SK-N-SH treated with all-trans-retinoic acid at 6 μM for 48 hours (cell line): ENCODE results near the gene ABCB8.
A peak's percentile ranks its signal among the peaks of the same experiment; 100 is the strongest.

Source experiments
- ATAC-seq: fragments of 200-7000 bp; cut with Tn5 transposase; 3 replicates; pipeline ENCODE4 v1.9.1; 2020; ENCODE audit warnings: mild to moderate bottlenecking, moderate library complexity
- ARNTL ChIP-seq: fragments of 450-650 bp; formaldehyde crosslinking; IDR thresholded peaks from 2 replicates; pipeline ENCODE4 v1.5.0; 2020; ENCODE audit warnings: low read depth, mild to moderate bottlenecking, moderate library complexity, borderline replicate concordance
- BACH2 ChIP-seq: fragments of 250-450 bp; sonication (Bioruptor Pico); IDR thresholded peaks from 2 replicates; pipeline ENCODE4 v1.9.0; 2021; ENCODE audit warnings: mild to moderate bottlenecking, borderline replicate concordance
- CSDC2 ChIP-seq: fragments of 250-450 bp; sonication (Bioruptor Pico); IDR thresholded peaks from 2 replicates; pipeline ENCODE4 v1.5.0; 2020; ENCODE audit warnings: mild to moderate bottlenecking, moderate library complexity
- GLIS3 ChIP-seq: fragments of 250-450 bp; sonication (Bioruptor Pico); IDR thresholded peaks from 2 replicates; pipeline ENCODE4 v1.5.0; 2020; ENCODE audit warnings: mild to moderate bottlenecking, moderate library complexity
- ISL1 ChIP-seq: fragments of 250-450 bp; sonication (Bioruptor Pico); IDR thresholded peaks from 2 replicates; pipeline ENCODE4 v2.1.2; 2022; ENCODE audit warnings: mild to moderate bottlenecking, moderate library complexity
- PPARA ChIP-seq: fragments of 250-450 bp; sonication (Bioruptor Pico); IDR thresholded peaks from 2 replicates; pipeline ENCODE4 v1.5.0; 2020; ENCODE audit warnings: mild to moderate bottlenecking, borderline replicate concordance
- RARB ChIP-seq: fragments of 250-450 bp; sonication (Bioruptor Pico); IDR thresholded peaks from 2 replicates; pipeline ENCODE4 v1.8.0; 2021; ENCODE audit warnings: mild to moderate bottlenecking, moderate library complexity
- SNAI2 ChIP-seq: fragments of 250-450 bp; sonication (Bioruptor Pico); IDR thresholded peaks from 2 replicates; pipeline ENCODE4 v1.5.0; 2020; ENCODE audit warnings: mild to moderate bottlenecking, moderate library complexity
- TCF4 ChIP-seq: fragments of 250-450 bp; sonication (Bioruptor Pico); IDR thresholded peaks from 2 replicates; pipeline ENCODE4 v1.8.0; 2021; ENCODE audit warnings: mild to moderate bottlenecking, moderate library complexity, borderline replicate concordance
- TOX ChIP-seq: fragments of 250-450 bp; sonication (Bioruptor Pico); IDR thresholded peaks from 2 replicates; pipeline ENCODE4 v1.8.0; 2021; ENCODE audit warnings: mild to moderate bottlenecking, moderate library complexity, borderline replicate concordance
- ZC3H10 ChIP-seq: fragments of 250-450 bp; sonication (Bioruptor Pico); IDR thresholded peaks from 2 replicates; pipeline ENCODE4 v1.5.1; 2021; ENCODE audit warnings: mild to moderate bottlenecking, moderate library complexity
- ZFP3 ChIP-seq: fragments of 250-450 bp; sonication (Bioruptor Pico); IDR thresholded peaks from 2 replicates; pipeline ENCODE4 v1.5.0; 2020; ENCODE audit warnings: mild to moderate bottlenecking, moderate library complexity
- ZFP30 ChIP-seq: fragments of 450-650 bp; formaldehyde crosslinking; IDR thresholded peaks from 2 replicates; pipeline ENCODE4 v1.5.0; 2022; ENCODE audit warnings: mild to moderate bottlenecking, moderate library complexity
- ZNF565 ChIP-seq: fragments of 450-650 bp; formaldehyde crosslinking; conservative IDR thresholded peaks from 2 replicates; pipeline ENCODE4 v1.5.0; 2020; ENCODE audit warnings: low read depth, mild to moderate bottlenecking, moderate library complexity
- ZNF70 ChIP-seq: fragments of 450-650 bp; formaldehyde crosslinking; IDR thresholded peaks from 2 replicates; pipeline ENCODE4 v1.5.0; 2020; ENCODE audit warnings: mild to moderate bottlenecking, moderate library complexity
- ZNF8 ChIP-seq: fragments of 450-650 bp; formaldehyde crosslinking; IDR thresholded peaks from 2 replicates; pipeline ENCODE4 v1.5.0; 2020; ENCODE audit warnings: mild to moderate bottlenecking, moderate library complexity
- TF ChIP-seq, protein P1 (sequence below): fragments of 250-450 bp; sonication (Bioruptor Pico); IDR thresholded peaks from 2 replicates; pipeline ENCODE4 v1.5.1; 2020; ENCODE audit warnings: low read depth, mild to moderate bottlenecking, moderate library complexity
- TF ChIP-seq, protein P2 (sequence below): fragments of 250-450 bp; sonication (Bioruptor Pico); IDR thresholded peaks from 2 replicates; pipeline ENCODE4 v1.5.0; 2020; ENCODE audit warnings: mild to moderate bottlenecking, moderate library complexity
- TF ChIP-seq, protein P3 (sequence below): fragments of 250-450 bp; sonication (Bioruptor Pico); IDR thresholded peaks from 2 replicates; pipeline ENCODE4 v1.8.0; 2021; ENCODE audit warnings: low read depth, mild to moderate bottlenecking, moderate library complexity, borderline replicate concordance
- TF ChIP-seq, protein P4 (sequence below): fragments of 250-450 bp; sonication (Bioruptor Pico); IDR thresholded peaks from 2 replicates; pipeline ENCODE4 v1.5.1; 2021; ENCODE audit warnings: mild to moderate bottlenecking, moderate library complexity

Gene ABCB8

DNA sequence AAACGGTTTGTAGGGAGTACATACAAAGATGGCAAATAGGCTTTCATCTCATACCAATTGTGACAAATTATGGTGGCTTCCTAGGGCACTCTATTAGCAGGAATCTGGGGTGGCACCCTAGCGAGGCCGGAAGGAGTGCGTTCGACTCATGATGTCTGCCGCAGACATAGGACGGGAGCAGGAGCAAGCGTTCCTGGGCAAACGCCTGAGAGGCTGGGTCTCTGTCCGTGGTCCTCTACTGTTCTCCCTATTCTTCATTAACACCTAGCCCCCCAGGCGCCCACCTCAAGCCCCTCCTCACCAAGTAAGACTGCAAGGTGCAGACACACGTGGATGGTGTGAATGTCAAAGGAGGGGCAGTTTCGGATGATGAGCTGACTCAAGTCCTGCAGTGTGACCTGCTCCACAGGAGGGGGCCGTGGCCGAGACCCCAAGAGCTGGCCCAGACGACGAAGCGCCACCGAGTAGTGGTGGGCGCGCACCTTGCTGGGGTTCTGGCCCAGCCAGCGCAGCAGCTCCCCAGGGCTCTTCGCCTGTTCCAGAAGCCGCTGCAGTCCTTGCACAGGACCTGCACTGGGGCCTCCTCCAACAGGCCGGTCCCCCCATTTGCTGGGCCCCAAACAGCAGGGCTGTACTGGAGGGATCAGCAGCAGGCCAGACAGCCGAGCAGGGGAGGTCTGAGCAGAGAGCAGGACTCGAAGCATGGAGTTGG, 51.1 kb downstream of the ABCB8 start:
- TF ChIP-seq TCF4 (CRISPR knock-in tag), result no peak
- TF ChIP-seq ZNF70 (CRISPR knock-in tag), result no peak
- no peak for TF ChIP-seq PPARA
- TF ChIP-seq GLIS3 (CRISPR knock-in tag), result no peak
- TF ChIP-seq SNAI2 (CRISPR knock-in tag), result no peak
- no peak for TF ChIP-seq ZFP30 (CRISPR knock-in tag)
- no peak for TF ChIP-seq ZC3H10
- no peak for TF ChIP-seq ZNF565 (CRISPR knock-in tag)
- TF ChIP-seq CSDC2 (CRISPR knock-in tag), result no peak
- TF ChIP-seq, protein P1, sequence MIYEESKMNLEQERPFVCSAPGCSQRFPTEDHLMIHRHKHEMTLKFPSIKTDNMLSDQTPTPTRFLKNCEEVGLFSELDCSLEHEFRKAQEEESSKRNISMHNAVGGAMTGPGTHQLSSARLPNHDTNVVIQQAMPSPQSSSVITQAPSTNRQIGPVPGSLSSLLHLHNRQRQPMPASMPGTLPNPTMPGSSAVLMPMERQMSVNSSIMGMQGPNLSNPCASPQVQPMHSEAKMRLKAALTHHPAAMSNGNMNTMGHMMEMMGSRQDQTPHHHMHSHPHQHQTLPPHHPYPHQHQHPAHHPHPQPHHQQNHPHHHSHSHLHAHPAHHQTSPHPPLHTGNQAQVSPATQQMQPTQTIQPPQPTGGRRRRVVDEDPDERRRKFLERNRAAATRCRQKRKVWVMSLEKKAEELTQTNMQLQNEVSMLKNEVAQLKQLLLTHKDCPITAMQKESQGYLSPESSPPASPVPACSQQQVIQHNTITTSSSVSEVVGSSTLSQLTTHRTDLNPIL (CRISPR knock-in tag), result no peak
- TF ChIP-seq BACH2 (CRISPR knock-in tag), result no peak
- TF ChIP-seq, protein P2, sequence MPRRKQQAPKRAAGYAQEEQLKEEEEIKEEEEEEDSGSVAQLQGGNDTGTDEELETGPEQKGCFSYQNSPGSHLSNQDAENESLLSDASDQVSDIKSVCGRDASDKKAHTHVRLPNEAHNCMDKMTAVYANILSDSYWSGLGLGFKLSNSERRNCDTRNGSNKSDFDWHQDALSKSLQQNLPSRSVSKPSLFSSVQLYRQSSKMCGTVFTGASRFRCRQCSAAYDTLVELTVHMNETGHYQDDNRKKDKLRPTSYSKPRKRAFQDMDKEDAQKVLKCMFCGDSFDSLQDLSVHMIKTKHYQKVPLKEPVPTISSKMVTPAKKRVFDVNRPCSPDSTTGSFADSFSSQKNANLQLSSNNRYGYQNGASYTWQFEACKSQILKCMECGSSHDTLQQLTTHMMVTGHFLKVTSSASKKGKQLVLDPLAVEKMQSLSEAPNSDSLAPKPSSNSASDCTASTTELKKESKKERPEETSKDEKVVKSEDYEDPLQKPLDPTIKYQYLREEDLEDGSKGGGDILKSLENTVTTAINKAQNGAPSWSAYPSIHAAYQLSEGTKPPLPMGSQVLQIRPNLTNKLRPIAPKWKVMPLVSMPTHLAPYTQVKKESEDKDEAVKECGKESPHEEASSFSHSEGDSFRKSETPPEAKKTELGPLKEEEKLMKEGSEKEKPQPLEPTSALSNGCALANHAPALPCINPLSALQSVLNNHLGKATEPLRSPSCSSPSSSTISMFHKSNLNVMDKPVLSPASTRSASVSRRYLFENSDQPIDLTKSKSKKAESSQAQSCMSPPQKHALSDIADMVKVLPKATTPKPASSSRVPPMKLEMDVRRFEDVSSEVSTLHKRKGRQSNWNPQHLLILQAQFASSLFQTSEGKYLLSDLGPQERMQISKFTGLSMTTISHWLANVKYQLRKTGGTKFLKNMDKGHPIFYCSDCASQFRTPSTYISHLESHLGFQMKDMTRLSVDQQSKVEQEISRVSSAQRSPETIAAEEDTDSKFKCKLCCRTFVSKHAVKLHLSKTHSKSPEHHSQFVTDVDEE (CRISPR knock-in tag), result no peak
- TF ChIP-seq, protein P3, sequence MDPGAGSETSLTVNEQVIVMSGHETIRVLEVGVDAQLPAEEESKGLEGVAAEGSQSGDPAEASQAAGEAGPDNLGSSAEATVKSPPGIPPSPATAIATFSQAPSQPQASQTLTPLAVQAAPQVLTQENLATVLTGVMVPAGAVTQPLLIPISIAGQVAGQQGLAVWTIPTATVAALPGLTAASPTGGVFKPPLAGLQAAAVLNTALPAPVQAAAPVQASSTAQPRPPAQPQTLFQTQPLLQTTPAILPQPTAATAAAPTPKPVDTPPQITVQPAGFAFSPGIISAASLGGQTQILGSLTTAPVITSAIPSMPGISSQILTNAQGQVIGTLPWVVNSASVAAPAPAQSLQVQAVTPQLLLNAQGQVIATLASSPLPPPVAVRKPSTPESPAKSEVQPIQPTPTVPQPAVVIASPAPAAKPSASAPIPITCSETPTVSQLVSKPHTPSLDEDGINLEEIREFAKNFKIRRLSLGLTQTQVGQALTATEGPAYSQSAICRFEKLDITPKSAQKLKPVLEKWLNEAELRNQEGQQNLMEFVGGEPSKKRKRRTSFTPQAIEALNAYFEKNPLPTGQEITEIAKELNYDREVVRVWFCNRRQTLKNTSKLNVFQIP (CRISPR knock-in tag), result no peak
- ATAC-seq, result no peak

DNA sequence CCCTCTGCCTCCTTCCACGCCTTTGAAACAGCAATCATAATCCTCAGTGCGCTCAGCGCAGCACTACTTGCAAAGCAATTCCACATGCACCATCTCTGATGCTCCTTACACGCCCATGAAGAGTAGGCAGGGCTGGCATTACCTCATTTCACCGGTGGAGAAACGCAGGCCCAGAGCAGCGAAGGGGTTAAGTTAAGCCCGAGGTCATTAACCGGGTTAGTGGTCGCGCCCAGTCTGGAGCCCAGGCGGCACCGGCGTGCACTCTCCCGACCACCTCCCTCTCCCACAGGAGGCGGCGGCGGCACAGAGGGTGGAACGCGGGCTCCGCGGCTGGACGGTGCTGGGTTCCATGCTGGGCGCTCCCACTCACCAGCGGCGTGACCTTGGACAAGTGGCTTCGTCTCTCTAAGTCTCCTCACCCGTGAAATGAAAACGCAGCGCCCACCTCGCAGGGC, 51.8 kb downstream of the ABCB8 start:
- ATAC-seq, result peak; percentile 28
- TF ChIP-seq, protein P1 (CRISPR knock-in tag), result no peak
- no peak for TF ChIP-seq TOX (CRISPR knock-in tag)
- TF ChIP-seq ZFP3 (CRISPR knock-in tag), result no peak
- TF ChIP-seq ISL1 (CRISPR knock-in tag), result no peak
- no peak for TF ChIP-seq RARB
- TF ChIP-seq ZNF565 (CRISPR knock-in tag), result no peak
- no peak for TF ChIP-seq ARNTL
- no peak for TF ChIP-seq CSDC2 (CRISPR knock-in tag)
- no peak for TF ChIP-seq ZC3H10
- TF ChIP-seq ZNF8 (CRISPR knock-in tag), result no peak
- TF ChIP-seq, protein P4, sequence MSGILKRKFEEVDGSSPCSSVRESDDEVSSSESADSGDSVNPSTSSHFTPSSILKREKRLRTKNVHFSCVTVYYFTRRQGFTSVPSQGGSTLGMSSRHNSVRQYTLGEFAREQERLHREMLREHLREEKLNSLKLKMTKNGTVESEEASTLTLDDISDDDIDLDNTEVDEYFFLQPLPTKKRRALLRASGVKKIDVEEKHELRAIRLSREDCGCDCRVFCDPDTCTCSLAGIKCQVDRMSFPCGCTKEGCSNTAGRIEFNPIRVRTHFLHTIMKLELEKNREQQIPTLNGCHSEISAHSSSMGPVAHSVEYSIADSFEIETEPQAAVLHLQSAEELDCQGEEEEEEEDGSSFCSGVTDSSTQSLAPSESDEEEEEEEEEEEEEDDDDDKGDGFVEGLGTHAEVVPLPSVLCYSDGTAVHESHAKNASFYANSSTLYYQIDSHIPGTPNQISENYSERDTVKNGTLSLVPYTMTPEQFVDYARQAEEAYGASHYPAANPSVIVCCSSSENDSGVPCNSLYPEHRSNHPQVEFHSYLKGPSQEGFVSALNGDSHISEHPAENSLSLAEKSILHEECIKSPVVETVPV (CRISPR knock-in tag), result no peak
- TF ChIP-seq, protein P2 (CRISPR knock-in tag), result no peak
- TF ChIP-seq, all 23 proteins: peak for 0
